Ishikawa (cell line): ENCODE measurements around the gene QSOX1.

Experiments used
- CEBPB ChIP-seq: IDR thresholded peaks from 2 replicates; pipeline ENCODE4 v1.6.1; 2012
- CREB1 ChIP-seq: IDR thresholded peaks from 2 replicates; pipeline ENCODE4 v1.6.1; 2012; ENCODE audit warnings: low read depth
- EGR1 ChIP-seq: IDR thresholded peaks from 2 replicates; pipeline ENCODE4 v1.6.1; 2012
- EP300 ChIP-seq: IDR thresholded peaks from 2 replicates; pipeline ENCODE4 v1.6.1; 2012; ENCODE audit warnings: borderline replicate concordance
- FOXM1 ChIP-seq: IDR thresholded peaks from 2 replicates; pipeline ENCODE4 v1.6.1; 2012; ENCODE audit warnings: low read depth, borderline replicate concordance
- NFIC ChIP-seq: IDR thresholded peaks from 2 replicates; pipeline ENCODE4 v1.6.1; 2012
- RAD21 ChIP-seq: IDR thresholded peaks from 2 replicates; pipeline ENCODE4 v1.6.1; 2012; ENCODE audit warnings: low read depth
- TAF1 ChIP-seq: IDR thresholded peaks from 2 replicates; pipeline ENCODE4 v1.6.1; 2012; ENCODE audit warnings: low read depth, mild to moderate bottlenecking
- TCF12 ChIP-seq: IDR thresholded peaks from 2 replicates; pipeline ENCODE4 v1.6.1; 2012; ENCODE audit warnings: low read depth
- TEAD4 ChIP-seq: IDR thresholded peaks from 2 replicates; pipeline ENCODE4 v1.6.1; 2012
- YY1 ChIP-seq: IDR thresholded peaks from 2 replicates; pipeline ENCODE4 v1.6.1; 2012; ENCODE audit warnings: low read depth
- ZBTB7A ChIP-seq: IDR thresholded peaks from 2 replicates; pipeline ENCODE4 v1.6.1; 2012; ENCODE audit warnings: low read depth
- TF ChIP-seq, protein P1 (sequence below): IDR thresholded peaks from 2 replicates; pipeline ENCODE4 v1.6.1; 2012
- TF ChIP-seq, protein P2 (sequence below): IDR thresholded peaks from 2 replicates; pipeline ENCODE4 v1.6.1; 2012
- TF ChIP-seq, protein P3 (sequence below): IDR thresholded peaks from 2 replicates; pipeline ENCODE4 v1.6.1; 2012; ENCODE audit warnings: low read depth, mild to moderate bottlenecking

QSOX1 gene

DNA sequence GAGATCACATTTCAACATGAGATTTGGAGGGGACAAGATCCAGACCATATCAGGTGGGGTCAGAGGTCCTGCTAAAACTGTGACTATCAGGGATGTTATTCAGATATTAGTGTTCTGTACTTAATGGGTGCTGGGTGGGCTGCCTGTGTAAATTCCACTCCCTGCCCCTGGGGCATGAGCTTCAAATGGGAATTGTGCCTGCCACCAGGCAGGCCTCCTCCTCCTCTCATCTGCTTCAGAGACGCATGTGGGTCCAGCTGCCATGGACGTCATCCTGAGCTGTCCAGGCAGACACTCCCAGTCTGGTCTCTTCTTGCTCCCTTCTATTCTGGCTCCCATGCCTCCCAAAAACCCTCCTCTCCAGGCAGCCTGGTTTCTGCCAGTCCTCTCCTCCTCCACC lies 10.4 kb downstream of the QSOX1 start:
- TF ChIP-seq FOXM1 (no peak), RAD21 (no peak), TEAD4 (no peak), CREB1 (no peak), TAF1 (no peak), TCF12 (no peak), NFIC (no peak), EGR1 (no peak), ZBTB7A (no peak), EP300 (no peak), YY1 (no peak), CEBPB (no peak)
- TF ChIP-seq, protein P1, sequence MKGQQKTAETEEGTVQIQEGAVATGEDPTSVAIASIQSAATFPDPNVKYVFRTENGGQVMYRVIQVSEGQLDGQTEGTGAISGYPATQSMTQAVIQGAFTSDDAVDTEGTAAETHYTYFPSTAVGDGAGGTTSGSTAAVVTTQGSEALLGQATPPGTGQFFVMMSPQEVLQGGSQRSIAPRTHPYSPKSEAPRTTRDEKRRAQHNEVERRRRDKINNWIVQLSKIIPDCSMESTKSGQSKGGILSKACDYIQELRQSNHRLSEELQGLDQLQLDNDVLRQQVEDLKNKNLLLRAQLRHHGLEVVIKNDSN, result no peak
- TF ChIP-seq, protein P2, sequence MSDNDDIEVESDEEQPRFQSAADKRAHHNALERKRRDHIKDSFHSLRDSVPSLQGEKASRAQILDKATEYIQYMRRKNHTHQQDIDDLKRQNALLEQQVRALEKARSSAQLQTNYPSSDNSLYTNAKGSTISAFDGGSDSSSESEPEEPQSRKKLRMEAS, result no peak
- TF ChIP-seq, protein P3, sequence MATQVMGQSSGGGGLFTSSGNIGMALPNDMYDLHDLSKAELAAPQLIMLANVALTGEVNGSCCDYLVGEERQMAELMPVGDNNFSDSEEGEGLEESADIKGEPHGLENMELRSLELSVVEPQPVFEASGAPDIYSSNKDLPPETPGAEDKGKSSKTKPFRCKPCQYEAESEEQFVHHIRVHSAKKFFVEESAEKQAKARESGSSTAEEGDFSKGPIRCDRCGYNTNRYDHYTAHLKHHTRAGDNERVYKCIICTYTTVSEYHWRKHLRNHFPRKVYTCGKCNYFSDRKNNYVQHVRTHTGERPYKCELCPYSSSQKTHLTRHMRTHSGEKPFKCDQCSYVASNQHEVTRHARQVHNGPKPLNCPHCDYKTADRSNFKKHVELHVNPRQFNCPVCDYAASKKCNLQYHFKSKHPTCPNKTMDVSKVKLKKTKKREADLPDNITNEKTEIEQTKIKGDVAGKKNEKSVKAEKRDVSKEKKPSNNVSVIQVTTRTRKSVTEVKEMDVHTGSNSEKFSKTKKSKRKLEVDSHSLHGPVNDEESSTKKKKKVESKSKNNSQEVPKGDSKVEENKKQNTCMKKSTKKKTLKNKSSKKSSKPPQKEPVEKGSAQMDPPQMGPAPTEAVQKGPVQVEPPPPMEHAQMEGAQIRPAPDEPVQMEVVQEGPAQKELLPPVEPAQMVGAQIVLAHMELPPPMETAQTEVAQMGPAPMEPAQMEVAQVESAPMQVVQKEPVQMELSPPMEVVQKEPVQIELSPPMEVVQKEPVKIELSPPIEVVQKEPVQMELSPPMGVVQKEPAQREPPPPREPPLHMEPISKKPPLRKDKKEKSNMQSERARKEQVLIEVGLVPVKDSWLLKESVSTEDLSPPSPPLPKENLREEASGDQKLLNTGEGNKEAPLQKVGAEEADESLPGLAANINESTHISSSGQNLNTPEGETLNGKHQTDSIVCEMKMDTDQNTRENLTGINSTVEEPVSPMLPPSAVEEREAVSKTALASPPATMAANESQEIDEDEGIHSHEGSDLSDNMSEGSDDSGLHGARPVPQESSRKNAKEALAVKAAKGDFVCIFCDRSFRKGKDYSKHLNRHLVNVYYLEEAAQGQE, result no peak

DNA sequence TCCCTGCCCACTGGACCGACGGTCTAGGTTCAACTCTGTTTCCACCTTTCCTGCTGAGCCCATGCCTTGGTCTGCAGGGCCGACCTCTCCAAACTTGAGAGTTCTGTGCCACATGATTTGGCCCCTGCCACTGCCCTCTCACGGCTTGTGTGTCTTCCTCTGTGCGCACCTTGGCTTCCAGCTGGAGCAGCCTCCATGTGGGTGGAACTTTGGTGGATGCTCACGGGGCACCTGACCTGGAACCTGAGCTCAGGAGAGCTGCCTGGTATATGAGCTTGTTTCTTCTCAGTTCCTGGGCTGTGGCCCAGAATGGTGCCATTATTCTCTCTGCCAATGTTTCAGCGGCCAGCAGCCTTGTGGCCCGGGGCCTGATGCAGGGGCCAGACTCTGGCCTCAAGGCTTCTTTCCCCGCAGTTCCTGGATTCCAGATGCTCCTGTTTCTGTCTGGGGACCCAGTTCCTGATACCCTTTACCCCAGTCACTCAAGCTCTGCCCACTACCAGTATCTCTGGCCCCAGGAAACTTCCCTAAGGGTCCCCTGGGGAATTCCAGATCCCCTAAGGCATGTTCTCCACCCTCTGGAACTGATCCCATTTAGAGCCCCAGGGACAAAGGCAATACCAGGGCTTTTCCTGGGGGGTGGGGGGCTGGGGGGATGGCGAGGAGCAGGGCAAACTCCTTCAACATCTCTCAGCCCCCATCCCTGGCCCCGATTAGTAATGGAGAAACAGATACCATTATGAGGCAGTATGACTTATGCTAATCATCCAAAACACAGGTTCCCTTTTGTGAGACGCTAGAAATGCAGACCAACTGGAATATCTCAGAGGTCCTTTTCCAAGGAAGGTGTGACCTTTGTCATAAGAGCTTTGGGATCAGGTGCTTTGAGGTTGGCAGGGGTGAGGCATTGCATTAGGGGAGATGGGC lies 11.1 kb downstream of the QSOX1 start:
- TF ChIP-seq CREB1 (no peak), ZBTB7A (no peak)
- TF ChIP-seq, protein P2, result 0 out of 2 replicates have a peak, but pooled peaks have one; percentile 13
- TF ChIP-seq, protein P1, result peak; percentile 18; the same call in 1 of the 2 replicates

DNA sequence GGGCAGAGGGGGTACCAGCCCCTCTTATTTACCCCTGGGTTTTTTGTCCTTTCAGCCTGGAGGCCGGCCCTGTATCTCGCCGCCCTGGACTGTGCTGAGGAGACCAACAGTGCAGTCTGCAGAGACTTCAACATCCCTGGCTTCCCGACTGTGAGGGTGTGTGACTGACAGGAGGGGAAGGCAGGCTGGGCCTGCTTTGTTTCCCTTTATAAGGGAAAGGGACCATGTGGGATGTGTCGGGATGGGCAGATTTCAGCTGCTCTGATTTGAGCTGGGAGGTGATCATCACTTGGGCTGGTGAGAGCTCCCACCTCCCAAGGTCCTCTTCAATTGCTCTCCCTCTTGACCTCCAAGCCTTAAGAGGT lies 11.7 kb downstream of the QSOX1 start:
- TF ChIP-seq EGR1 (no peak), TCF12 (no peak), RAD21 (no peak), YY1 (no peak), CEBPB (no peak), TAF1 (no peak), NFIC (no peak), ZBTB7A (no peak)
- TF ChIP-seq, protein P3, result no peak
- TF ChIP-seq, protein P1, result no peak

DNA sequence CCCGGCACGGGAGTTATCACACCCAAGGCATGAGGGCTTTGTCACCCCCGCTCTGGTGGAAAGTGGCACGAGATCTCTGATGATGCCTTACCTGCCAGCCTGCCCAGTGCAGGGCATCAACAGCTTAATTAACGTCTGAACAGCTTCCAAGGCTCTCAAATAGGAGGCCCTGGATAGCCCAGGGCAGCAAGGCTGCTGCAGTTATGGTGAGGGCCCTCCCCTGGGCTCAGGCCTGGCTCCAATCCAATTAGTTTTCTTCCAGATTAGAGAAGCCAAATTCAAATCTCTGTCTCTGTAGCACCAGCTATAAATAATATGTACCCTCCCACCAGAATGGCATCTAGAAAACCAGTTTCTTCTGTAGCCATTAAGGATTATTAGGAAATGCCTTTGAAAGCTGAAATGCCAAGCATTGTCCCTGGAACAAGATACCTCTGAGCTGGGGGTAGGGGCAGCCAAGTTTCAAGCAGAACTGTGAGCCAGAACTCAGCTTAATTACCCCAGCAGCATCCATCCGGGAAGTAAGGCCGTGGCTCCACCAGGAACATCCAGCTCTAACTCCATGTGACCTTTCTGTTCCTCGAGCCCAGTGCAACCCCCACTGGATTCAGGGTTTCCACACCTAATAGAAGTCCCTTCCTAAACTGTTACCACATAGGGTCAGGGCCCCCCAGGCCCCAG lies 12.5 kb downstream of the QSOX1 start:
- TF ChIP-seq, protein P1, result peak; percentile 21
- TF ChIP-seq TEAD4 (peak; percentile 73), TCF12 (0 out of 2 replicates have a peak, but pooled peaks have one; percentile 10), RAD21 (no peak), FOXM1 (no peak), NFIC (peak; percentile 67; the same call in 1 of the 2 replicates), EP300 (peak; percentile 69; the same call in 1 of the 2 replicates)
- TF ChIP-seq, protein P2, result no peak
